ENCODE measurements around the gene ZBED3. TPM values are rescaled to one million over a fixed set of nuclear protein-coding genes. Genes with fewer than 3 reads are reported as not detected.

ZBED3 gene
- total RNA-seq, 1 donor from 2014 or later: 13.4 TPM

Other genes with a start within 250 kb of the ZBED3 start
- not detected in 2 replicates for gene S100Z, start 237.3 kb downstream of the ZBED3 start, total RNA-seq
- gene CRHBP, start 134.2 kb downstream of the ZBED3 start, total RNA-seq: not detected in 2 replicates
- 35.4 and 43.6 TPM in 2 replicates for gene AGGF1, start 56.9 kb downstream of the ZBED3 start, total RNA-seq
- 0.05 TPM in 1 of 2 replicates, not detected in the other for gene PDE8B, start 123.4 kb upstream of the ZBED3 start, total RNA-seq